ENCODE data around the gene PEX6.
A peak's percentile ranks its signal among the peaks of the same experiment; 100 is the strongest.
"Not testable (repeated sequence)": the region's sequence is repeated elsewhere in the genome, so short reads cannot be mapped to it uniquely, and the experiment has no call there.

The PEX6 gene

GRCh38 chr6:43014434-43014909, 35.5 kb upstream of the PEX6 start:
- H3K27me3 ChIP-seq (ENCODE audit: low read depth, low read length) = no peaks in the 10 kb centered on the region
- peak overlapping the region; percentile 79 for H3K27ac ChIP-seq (ENCODE audit: low read length)
- peaks cover 45 to 49% of the 10 kb centered on the region in 2 donors for H3K36me3 ChIP-seq (ENCODE audit: control insufficient read depth in 1 of 2, insufficient read depth in 2 of 2, low read length in 2 of 2)
- H3K4me3 ChIP-seq (ENCODE audit: low read depth in 1 of 2, low read length in 2 of 2) = peak overlapping the region; percentile 91 to 92
- H3K4me1 ChIP-seq (ENCODE audit: control insufficient read depth in 1 of 2, insufficient read depth in 2 of 2, low read length in 2 of 2) = peaks cover 18 to 44% of the 10 kb centered on the region in 2 donors
- H3K9me3 ChIP-seq (ENCODE audit: control insufficient read depth in 1 of 2, low read length in 2 of 2) = no peaks in the 10 kb centered on the region

GRCh38 chr6:43013843-43014433, 35.0 kb upstream of the PEX6 start, which contains the start of the genes KLHDC3 and MEA1:
KLHDC3 (plus strand) TSS chr6:43014249; CDS start chr6:43017193, 2,944 bp downstream.
MEA1 (minus strand) TSS chr6:43013946; CDS start chr6:43013813, 133 bp downstream.
- no peaks in the 10 kb centered on the region for H3K27me3 ChIP-seq (ENCODE audit: low read depth, low read length)
- no peaks in the 10 kb centered on the region for H3K9me3 ChIP-seq (ENCODE audit: control insufficient read depth in 1 of 2, low read length in 2 of 2)
- H3K4me3 ChIP-seq (ENCODE audit: low read depth in 1 of 2, low read length in 2 of 2) = peak within 1 kb of the TSS; percentile 91 to 92
- H3K36me3 ChIP-seq (ENCODE audit: control insufficient read depth in 1 of 2, insufficient read depth in 2 of 2, low read length in 2 of 2) = peaks cover 46 to 50% of the 10 kb centered on the region in 2 donors
- H3K4me1 ChIP-seq (ENCODE audit: control insufficient read depth in 1 of 2, insufficient read depth in 2 of 2, low read length in 2 of 2) = peaks cover 18 to 44% of the 10 kb centered on the region in 2 donors
- H3K27ac ChIP-seq (ENCODE audit: low read length) = peak within 1 kb of the TSS; percentile 79

GRCh38 chr6:43013097-43013842, 34.3 kb upstream of the PEX6 start:
- no peaks in the 10 kb centered on the region for H3K9me3 ChIP-seq (ENCODE audit: control insufficient read depth in 1 of 2, low read length in 2 of 2)
- peak overlapping the region; percentile 72 for H3K27ac ChIP-seq (ENCODE audit: low read length)
- H3K4me1 ChIP-seq (ENCODE audit: control insufficient read depth in 1 of 2, insufficient read depth in 2 of 2, low read length in 2 of 2) = peaks cover 18 to 44% of the 10 kb centered on the region in 2 donors
- peak overlapping the region; percentile 74 to 91 for H3K4me3 ChIP-seq (ENCODE audit: low read depth in 1 of 2, low read length in 2 of 2)
- no peaks in the 10 kb centered on the region for H3K27me3 ChIP-seq (ENCODE audit: low read depth, low read length)
- H3K36me3 ChIP-seq (ENCODE audit: control insufficient read depth in 1 of 2, insufficient read depth in 2 of 2, low read length in 2 of 2) = peaks cover 46 to 50% of the 10 kb centered on the region in 2 donors

DNA sequence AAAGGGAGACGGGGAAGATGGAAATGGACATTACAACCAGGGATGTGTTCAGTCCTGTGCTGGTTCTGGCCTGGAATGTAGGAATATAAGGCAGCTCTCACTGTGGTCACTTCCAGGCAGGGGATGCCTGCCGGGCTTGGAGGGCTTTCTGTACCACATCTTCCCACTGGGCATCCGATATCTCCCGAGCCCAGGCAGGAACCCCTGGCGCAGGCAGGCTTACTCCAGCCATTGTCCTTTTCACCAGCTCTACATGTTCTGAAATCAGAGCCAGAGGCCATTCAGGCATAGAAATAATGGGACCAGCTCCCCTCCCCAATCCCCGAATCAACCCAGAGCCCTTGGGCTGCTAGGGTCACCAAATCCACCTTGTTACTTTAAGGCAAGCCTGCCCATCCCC, 33.4 kb upstream of the PEX6 start:
- H3K4me3 ChIP-seq (ENCODE audit: low read depth in 1 of 2, low read length in 2 of 2) = peak overlapping the region in 1 of 2 donors; percentile 74
- peaks cover 18 to 41% of the 10 kb centered on the region in 2 donors for H3K4me1 ChIP-seq (ENCODE audit: control insufficient read depth in 1 of 2, insufficient read depth in 2 of 2, low read length in 2 of 2)
- H3K9me3 ChIP-seq (ENCODE audit: control insufficient read depth in 1 of 2, low read length in 2 of 2) = no peaks in the 10 kb centered on the region
- H3K27me3 ChIP-seq (ENCODE audit: low read depth, low read length) = no peaks in the 10 kb centered on the region
- H3K36me3 ChIP-seq (ENCODE audit: control insufficient read depth in 1 of 2, insufficient read depth in 2 of 2, low read length in 2 of 2) = peaks cover 43 to 50% of the 10 kb centered on the region in 2 donors
- no peak overlapping the region for H3K27ac ChIP-seq (ENCODE audit: low read length)

DNA sequence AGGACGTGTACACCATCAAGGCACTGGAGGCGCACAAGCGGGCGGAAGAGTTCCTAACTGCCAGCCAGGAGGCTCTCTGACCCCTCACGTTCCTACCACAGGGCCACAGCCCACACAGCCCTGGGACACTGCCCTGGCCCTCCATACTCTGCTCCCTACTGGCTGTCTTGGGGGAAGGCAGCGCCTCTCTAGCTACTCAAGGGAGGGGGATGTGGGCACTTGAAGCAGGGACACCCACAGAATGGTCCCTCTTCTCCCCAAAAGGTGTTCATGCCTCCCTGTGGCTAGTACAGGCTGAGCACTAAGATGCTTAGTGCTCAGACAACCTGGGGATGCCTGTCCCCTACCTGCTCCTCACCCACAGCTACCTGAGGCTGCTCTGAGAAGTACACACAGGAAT, 32.2 kb upstream of the PEX6 start:
- Histone ChIP-seq H3K4me3 (ENCODE audit: low read depth in 1 of 2, low read length in 2 of 2) (no peak overlapping the region), H3K4me1 (ENCODE audit: control insufficient read depth in 1 of 2, insufficient read depth in 2 of 2, low read length in 2 of 2) (peaks cover 13 to 29% of the 10 kb centered on the region in 2 donors), H3K9me3 (ENCODE audit: control insufficient read depth in 1 of 2, low read length in 2 of 2) (no peaks in the 10 kb centered on the region), H3K36me3 (ENCODE audit: control insufficient read depth in 1 of 2, insufficient read depth in 2 of 2, low read length in 2 of 2) (peaks cover 48 to 58% of the 10 kb centered on the region in 2 donors), H3K27me3 (ENCODE audit: low read depth, low read length) (no peaks in the 10 kb centered on the region), H3K27ac (ENCODE audit: low read length) (no peak overlapping the region)

- Histone ChIP-seq H3K9me3 (ENCODE audit: control insufficient read depth in 1 of 2, low read length in 2 of 2) (no peaks in the 10 kb centered on the region), H3K4me3 (ENCODE audit: low read depth in 1 of 2, low read length in 2 of 2) (no peak overlapping the region), H3K27me3 (ENCODE audit: low read depth, low read length) (no peaks in the 10 kb centered on the region), H3K27ac (ENCODE audit: low read length) (no peak overlapping the region), H3K36me3 (ENCODE audit: control insufficient read depth in 1 of 2, insufficient read depth in 2 of 2, low read length in 2 of 2) (peaks cover 51 to 63% of the 10 kb centered on the region in 2 donors), H3K4me1 (ENCODE audit: control insufficient read depth in 1 of 2, insufficient read depth in 2 of 2, low read length in 2 of 2) (peaks cover 7 to 11% of the 10 kb centered on the region in 2 donors)
Observed at GRCh38 chr6:43009124-43009523, 30.1 kb upstream of the PEX6 start.

DNA sequence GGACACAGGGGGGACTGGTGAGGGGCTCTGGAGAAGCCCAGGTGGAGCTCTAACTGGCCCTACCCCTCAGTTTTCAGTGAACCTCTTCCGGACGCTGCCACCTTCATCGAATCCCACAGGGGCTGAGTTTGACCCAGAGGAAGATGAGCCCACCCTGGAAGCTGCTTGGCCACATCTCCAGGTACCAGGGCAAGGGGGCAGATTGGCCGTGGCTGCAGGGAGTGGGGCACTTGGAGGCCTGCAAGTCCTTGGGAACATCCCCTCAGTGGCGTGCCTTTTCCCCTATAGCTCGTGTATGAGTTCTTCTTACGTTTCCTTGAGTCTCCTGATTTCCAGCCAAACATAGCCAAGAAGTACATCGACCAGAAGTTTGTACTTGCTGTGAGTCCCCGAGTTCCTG, 28.1 kb upstream of the PEX6 start:
- Histone ChIP-seq H3K27me3 (ENCODE audit: low read depth, low read length) (no peaks in the 10 kb centered on the region), H3K9me3 (ENCODE audit: control insufficient read depth in 1 of 2, low read length in 2 of 2) (no peaks in the 10 kb centered on the region), H3K27ac (ENCODE audit: low read length) (no peak overlapping the region), H3K4me1 (ENCODE audit: control insufficient read depth in 1 of 2, insufficient read depth in 2 of 2, low read length in 2 of 2) (no peaks in the 10 kb centered on the region), H3K36me3 (ENCODE audit: control insufficient read depth in 1 of 2, insufficient read depth in 2 of 2, low read length in 2 of 2) (peaks cover 51 to 60% of the 10 kb centered on the region in 2 donors), H3K4me3 (ENCODE audit: low read depth in 1 of 2, low read length in 2 of 2) (no peak overlapping the region)

- Histone ChIP-seq H3K4me1 (ENCODE audit: control insufficient read depth in 1 of 2, insufficient read depth in 2 of 2, low read length in 2 of 2) (no peaks in the 10 kb centered on the region), H3K9me3 (ENCODE audit: control insufficient read depth in 1 of 2, low read length in 2 of 2) (no peaks in the 10 kb centered on the region), H3K27ac (ENCODE audit: low read length) (no peak overlapping the region), H3K27me3 (ENCODE audit: low read depth, low read length) (no peaks in the 10 kb centered on the region), H3K4me3 (ENCODE audit: low read depth in 1 of 2, low read length in 2 of 2) (no peak overlapping the region), H3K36me3 (ENCODE audit: control insufficient read depth in 1 of 2, insufficient read depth in 2 of 2, low read length in 2 of 2) (peaks cover 43 to 51% of the 10 kb centered on the region in 2 donors)
Observed at GRCh38 chr6:43006251-43006650, 27.3 kb upstream of the PEX6 start.

DNA sequence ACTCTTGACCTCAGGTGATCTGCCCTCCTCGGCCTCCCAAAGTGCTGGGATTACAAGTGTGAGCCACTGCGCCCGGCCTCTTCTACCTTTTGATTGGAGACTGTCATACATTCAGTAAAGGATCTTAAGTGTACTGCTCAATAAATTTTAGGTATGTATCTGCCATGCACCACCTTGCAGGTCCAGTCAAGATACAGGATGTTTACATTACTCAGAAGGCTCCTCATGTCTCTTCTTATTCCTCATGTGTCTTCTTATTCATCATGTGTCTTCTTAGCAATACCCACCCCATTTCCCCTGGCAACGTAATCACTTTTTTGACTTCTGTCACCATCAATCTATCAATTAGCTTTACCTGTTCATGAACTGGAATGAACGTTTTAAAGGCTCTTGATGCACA, 26.9 kb upstream of the PEX6 start:
- peaks cover 39 to 47% of the 10 kb centered on the region in 2 donors for H3K36me3 ChIP-seq (ENCODE audit: control insufficient read depth in 1 of 2, insufficient read depth in 2 of 2, low read length in 2 of 2)
- no peaks in the 10 kb centered on the region for H3K9me3 ChIP-seq (ENCODE audit: control insufficient read depth in 1 of 2, low read length in 2 of 2)

GRCh38 chr6:43001843-43002242, 22.9 kb upstream of the PEX6 start:
- Histone ChIP-seq H3K27me3 (ENCODE audit: low read depth, low read length) (no peaks in the 10 kb centered on the region), H3K36me3 (ENCODE audit: control insufficient read depth in 1 of 2, insufficient read depth in 2 of 2, low read length in 2 of 2) (peaks cover 8% of the 10 kb centered on the region in 2 donors), H3K9me3 (ENCODE audit: control insufficient read depth in 1 of 2, low read length in 2 of 2) (no peaks in the 10 kb centered on the region), H3K4me3 (ENCODE audit: low read depth in 1 of 2, low read length in 2 of 2) (no peak overlapping the region), H3K4me1 (ENCODE audit: control insufficient read depth in 1 of 2, insufficient read depth in 2 of 2, low read length in 2 of 2) (no peaks in the 10 kb centered on the region), H3K27ac (ENCODE audit: low read length) (no peak overlapping the region)

More for the DNA sequence above, 26.9 kb upstream of the PEX6 start:
- H3K4me3 ChIP-seq (ENCODE audit: low read depth in 1 of 2, low read length in 2 of 2) = no peak overlapping the region
- no peaks in the 10 kb centered on the region for H3K27me3 ChIP-seq (ENCODE audit: low read depth, low read length)
- no peak overlapping the region for H3K27ac ChIP-seq (ENCODE audit: low read length)
- H3K4me1 ChIP-seq (ENCODE audit: control insufficient read depth in 1 of 2, insufficient read depth in 2 of 2, low read length in 2 of 2) = no peaks in the 10 kb centered on the region

DNA sequence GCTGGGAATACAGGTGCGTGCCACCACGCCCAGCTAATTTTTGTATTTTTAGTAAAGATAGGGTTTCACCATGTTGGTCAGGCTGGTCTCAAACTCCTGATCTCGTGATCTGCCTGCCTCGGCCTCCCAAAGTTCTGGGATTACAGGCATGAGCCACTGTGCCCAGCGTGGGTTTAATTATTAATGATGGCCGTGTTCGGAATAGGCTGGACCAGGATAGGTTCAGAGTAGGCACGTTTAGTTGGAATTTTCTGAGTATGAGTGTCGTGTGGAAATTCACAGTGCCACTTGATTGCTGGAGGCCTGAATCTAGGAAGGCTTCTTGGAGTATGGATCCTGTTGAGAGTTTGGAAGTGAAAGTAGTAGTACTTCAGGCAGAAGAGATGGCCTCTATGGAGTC, 19.2 kb upstream of the PEX6 start:
- H3K4me1 ChIP-seq (ENCODE audit: control insufficient read depth in 1 of 2, insufficient read depth in 2 of 2, low read length in 2 of 2); H3K9me3 ChIP-seq (ENCODE audit: control insufficient read depth in 1 of 2, low read length in 2 of 2); H3K27me3 ChIP-seq (ENCODE audit: low read depth, low read length); H3K4me3 ChIP-seq (ENCODE audit: low read depth in 1 of 2, low read length in 2 of 2); H3K36me3 ChIP-seq (ENCODE audit: control insufficient read depth in 1 of 2, insufficient read depth in 2 of 2, low read length in 2 of 2); H3K27ac ChIP-seq (ENCODE audit: low read length): not testable (repeated sequence)

Measured in muscle layer of duodenum (tissue), 2 donors.